Globus pallidus (tissue), 1 donor: ENCODE results near the gene SULT1A1.
"Not testable (repeated sequence)": the region's sequence is repeated elsewhere in the genome, so short reads cannot be mapped to it uniquely, and the experiment has no call there.

ENCODE experiments used
- DNase-seq: peaks from one replicate; pipeline ENCODE4 v3.0.0-alpha.2; 2015; ENCODE audit warnings: low spot score

Gene SULT1A1

GRCh38 chr16:28608867-28609596, 812 bp downstream of the SULT1A1 start:
- not testable (repeated sequence) for DNase-seq

DNA sequence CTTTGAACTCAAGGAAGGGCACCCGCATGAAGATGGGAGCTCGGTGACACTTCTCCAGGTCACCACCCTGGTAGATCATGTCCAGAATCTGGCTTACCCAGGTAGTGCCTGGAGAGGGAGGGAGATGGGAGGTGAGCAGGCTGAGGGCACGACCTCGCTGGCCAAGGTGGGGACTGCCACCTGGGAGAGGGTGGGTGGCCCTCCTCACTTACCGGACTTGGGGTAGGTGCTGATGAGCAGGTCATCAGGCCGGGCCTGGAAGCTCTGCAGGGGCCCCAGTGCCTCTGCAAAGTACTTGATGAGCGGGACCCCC, 1.4 kb downstream of the SULT1A1 start:
- DNase-seq = not testable (repeated sequence)

GRCh38 chr16:28607681-28608495, 2.0 kb downstream of the SULT1A1 start:
- DNase-seq = not testable (repeated sequence)

GRCh38 chr16:28607116-28607623, 2.7 kb downstream of the SULT1A1 start:
- DNase-seq = no peak

- no peak for DNase-seq
Measured at GRCh38 chr16:28606291-28607115, 3.3 kb downstream of the SULT1A1 start.

GRCh38 chr16:28604186-28604565, 5.7 kb downstream of the SULT1A1 start:
- DNase-seq = no peak

DNA sequence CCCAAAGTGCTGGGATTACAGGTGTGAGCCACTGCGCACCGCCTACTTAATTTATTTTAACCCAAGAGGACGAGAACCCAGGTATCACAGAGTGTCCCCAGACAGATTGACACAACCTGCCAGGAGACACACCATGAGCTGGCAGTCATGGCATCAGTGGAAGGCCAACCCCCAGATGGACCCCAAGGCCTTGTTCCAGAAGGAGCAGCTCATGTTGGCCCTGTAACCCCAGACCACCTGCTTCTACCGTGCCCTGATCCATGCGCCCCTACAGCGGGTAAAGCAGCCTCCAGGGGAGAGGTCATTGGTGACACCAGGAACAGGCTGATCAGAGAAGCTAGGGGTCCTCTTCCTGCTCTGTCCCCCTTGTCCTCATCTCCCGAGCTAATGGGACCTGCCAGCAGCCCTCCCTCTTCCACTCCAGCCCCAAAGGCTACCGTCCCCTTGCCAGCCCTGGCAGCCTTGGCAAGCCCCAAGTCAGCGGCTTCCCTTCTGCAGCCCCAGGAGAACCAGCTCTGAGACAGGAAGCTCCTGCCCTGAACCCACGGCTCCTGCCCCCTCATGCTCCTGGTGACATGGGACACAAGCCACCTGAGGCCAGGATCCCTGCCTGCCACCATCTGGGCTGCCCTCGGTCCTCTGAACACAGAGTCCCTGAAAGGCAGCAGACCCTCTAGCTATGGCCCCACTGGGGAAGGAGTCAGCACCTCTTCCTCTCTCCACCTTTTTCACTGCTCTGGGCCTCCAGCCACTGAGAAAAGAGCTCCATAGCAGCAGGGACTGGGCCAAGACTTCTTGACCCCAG, 6.3 kb downstream of the SULT1A1 start:
- DNase-seq = no peak

GRCh38 chr16:28602529-28602928, 7.3 kb downstream of the SULT1A1 start:
- no peak for DNase-seq

- DNase-seq = not testable (repeated sequence)
Measured at GRCh38 chr16:28602062-28602461, 7.8 kb downstream of the SULT1A1 start.

DNA sequence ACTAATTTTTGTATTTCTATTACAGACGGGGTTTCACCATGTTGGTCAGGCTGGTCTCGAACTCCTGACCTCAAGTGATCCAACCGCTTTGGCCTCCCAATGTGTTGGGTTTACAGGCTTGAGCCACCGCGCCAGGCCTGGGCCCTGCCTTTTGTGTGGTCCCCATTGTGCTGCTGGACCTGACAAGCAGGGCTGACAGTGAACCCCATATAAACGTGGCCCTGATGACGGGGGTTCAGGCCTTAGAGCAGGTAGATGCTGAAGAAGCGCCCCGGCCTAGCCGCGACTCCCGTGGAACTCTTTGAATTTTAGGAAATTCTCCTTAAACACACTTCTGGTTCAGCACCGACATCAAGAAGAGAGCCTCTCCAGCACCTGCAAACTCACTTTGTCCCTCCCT, 8.3 kb downstream of the SULT1A1 start:
- DNase-seq = not testable (repeated sequence)

DNA sequence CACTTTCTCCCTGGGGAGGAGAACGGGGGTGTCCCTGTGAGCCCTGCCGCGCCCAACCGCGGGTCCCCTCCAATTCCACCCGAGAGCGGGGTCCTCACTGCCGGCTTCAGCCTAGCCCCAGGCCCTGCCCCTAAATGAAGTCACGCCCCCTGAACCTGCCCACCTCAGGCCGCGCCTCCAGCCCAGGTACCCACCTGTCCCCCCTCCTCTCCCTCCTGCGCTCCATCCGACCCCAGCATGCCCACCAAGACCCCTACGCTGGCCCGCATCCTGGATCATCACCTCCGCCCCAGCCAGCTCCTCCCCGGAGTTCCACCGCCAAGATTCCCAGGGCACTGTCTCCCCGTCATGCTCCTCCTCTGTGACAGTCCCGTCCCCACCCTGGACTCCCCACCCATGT, 8.9 kb downstream of the SULT1A1 start:
- DNase-seq = not testable (repeated sequence)

- not testable (repeated sequence) for DNase-seq
Measured at GRCh38 chr16:28599377-28600285, 10.2 kb downstream of the SULT1A1 start.

- no peak for DNase-seq
Measured at GRCh38 chr16:28597692-28598261, 12.1 kb downstream of the SULT1A1 start.

DNA sequence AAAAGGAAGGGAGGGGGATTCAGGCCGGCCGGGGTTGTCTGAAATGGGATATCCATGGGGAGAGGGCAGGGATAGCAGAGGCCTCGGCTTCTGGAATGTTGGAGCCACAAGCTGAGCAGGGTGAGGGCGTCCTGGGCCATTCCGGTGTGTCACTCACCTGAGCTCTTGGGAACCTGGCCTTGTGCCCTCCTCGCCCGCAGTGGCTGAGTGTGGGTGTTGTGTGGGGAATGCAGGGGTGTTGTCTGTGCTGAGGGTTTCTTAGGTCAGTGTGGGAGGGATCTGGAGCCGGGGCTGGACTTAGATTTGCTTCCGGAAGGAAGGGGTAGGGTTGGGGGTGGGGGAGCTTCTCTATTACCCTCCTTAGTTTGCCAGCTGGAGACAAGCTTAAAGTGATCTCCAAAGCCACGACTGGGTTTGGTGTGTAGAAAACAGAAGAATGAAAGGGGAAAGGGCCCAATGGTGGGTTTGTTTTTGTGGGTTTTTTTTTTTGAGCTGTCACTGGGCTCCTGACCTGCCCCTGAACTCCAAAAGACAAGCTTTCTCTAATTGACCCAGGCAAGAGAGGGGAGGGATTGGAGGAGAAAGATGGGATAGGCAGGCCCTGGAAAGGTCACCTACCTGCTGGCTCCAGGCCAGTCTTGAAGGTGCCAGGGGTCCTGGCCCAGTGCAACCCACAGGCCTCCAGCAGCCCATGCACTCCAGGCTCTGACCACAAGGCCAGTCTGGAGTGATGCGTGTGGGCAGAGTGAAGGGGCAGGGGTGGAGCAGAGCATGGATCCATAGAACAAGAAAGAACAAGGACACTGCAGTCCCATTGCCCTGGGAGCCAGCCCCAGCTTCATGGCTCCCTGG, 12.8 kb downstream of the SULT1A1 start, which contains the start of gene SULT1A2:
Gene SULT1A2 (minus strand): TSS at position 211 of the 852 bp plus-strand sequence. CDS start 1,120 bp downstream, outside the sequence.
- no peak for DNase-seq

GRCh38 chr16:28596115-28596630, 13.7 kb downstream of the SULT1A1 start:
- no peak for DNase-seq

DNA sequence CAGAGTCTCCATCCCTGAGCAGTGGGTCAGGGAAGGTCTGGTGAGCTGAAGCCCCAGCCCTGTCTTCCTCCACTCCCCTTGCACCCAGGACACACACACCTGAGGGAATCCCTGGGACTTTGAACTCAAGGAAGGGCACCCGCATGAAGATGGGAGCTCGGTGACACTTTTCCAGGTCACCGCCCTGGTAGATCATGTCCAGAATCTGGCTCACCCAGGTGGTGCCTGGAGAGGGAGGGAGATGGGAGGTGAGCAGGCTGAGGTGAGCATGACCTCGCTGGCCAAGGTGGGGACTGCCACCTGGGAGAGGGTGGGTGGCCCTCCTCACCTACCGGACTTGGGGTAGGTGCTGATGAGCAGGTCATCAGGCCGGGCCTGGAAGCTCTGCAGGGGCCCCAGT, 14.4 kb downstream of the SULT1A1 start:
- DNase-seq = not testable (repeated sequence)

DNA sequence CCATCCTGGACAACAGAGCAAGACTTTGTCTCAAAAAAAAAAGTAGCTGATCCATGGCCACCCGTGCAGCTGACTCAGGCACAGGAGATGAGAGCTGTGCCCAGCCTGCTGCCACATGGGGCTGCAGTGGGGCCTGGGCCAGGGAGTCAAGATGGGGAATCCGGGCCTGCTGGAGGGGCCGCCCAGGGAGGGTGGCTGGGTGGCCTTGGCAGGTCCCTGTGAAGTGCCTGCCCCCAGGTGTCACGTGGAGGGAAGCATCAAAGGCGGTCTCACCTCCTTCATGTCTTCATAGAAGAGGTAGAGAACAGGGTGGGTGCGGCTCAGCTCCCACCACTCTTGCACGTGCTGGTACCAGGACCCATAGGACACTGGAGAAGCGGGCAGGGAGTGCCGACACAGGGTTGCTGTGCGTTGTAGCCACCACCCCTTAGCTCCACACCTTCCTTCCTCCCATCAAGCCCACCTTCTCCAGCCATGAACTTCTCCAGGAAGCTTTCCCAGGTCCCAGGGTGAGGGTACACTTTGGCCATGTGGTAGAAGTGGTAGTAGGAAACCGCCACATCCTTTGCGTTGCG, 16.8 kb downstream of the SULT1A1 start:
- DNase-seq = no peak

GRCh38 chr16:28592511-28592910, 17.3 kb downstream of the SULT1A1 start:
- no peak for DNase-seq
